NCI-H1436 treated with DMSO at 0.1 percent for 48 hours (cell line): ENCODE measurements around the gene CDH2.

Experiments used
- DNase-seq: peaks from one replicate; lab custom pipeline; 2025; lab: John Stamatoyannopoulos, UW

Gene CDH2

DNA sequence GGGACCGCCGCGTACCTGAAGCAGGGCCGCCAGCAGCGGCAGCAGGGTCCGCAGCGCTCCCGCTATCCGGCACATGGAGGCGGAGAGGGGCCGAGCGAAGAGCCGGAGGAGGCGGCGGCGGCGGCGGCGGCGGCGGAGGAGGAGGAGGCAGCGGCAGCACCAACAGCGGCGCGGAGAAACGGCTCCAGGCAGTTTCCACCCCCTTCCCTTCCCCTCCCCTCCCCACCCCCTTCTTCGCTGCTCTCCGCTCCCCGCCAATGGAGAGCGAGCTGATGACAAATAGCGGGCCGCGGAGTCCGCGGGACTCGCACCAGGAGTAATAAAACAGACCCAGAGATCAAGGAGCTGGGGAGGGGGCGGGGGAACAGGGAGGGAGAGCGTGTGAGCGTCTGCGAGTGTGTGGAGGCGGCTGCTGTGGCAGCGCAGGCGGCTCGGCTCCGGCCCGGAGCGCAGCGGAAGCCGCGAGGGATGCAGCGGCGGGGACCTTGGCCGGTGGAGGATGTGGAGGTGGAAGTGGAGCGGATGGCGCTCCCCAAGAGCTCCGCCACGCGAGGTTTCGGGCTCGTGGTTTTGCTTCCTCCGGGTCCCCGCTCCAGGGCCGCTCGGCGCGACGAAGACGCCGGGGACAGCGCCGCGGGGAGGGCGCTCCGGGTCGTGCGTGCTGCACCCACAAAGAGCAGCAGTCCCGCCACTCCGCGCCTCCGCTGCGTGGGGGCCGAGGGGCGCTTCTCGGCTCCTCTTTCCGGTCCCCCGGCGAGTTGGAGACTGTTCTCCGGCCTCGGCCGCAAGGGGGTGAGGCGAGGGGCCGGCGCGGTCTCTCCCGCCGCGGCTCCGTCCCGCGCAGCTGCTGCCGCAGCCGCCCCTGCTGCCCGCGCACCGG is at the start of gene CDH2:
Gene CDH2 (minus strand): TSS at position 183 of the 880 bp plus-strand sequence. CDS start 108 bp downstream, at position 75.
- DNase-seq = peak; percentile 61

- DNase-seq = no peak
Measured at GRCh38 chr18:28212060-28212459, 35.1 kb upstream of the CDH2 start.

DNA sequence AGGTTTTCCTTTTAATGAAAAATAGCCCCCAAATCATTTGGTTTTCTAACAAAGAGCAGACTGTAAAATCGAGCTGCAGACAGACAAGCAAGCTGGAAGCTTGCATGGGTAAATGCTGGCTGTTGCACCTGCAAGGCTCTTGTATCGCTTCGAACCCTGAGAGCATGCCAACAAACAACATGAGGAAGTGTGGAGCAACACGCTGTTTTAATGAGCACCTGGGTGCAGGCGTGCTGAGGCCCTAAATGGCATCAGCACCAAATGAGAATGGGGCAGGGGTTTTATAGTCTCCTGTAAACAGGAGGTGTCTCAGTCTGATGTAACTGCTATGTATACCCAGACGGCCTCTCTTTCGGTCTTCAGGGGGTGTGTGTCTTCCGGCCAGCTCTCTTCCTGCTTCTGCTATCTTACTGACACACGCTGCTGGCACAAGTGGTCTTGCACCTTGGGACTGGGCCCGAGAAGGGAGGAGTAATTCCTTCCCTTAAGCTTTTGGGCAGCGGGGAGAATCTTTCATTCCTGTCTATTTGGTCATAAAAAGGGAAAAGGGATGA is 31.9 kb upstream of the CDH2 start:
- DNase-seq = no peak

GRCh38 chr18:28208268-28208667 is 31.3 kb upstream of the CDH2 start:
- no peak for DNase-seq

DNA sequence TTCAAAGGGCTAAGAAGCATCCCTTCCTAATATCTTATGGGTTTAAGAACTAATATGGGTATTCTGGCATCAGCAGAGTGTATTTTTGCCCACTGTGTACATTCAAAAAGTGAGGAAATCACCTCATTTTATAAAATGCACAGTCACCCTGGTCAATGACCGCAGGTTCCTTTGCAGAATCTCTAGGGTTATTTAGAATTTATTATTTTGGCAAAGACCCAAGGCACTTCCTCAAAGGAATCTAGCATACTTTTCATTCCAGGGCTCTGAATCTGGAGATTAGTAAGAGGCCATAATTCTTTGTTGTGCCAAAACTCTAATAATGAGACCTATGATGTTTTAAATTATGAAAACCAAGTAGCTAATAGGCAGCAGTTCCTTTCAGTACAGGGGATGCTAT is 27.2 kb upstream of the CDH2 start:
- no peak for DNase-seq

- no peak for DNase-seq
Measured at GRCh38 chr18:28201056-28201455, 24.1 kb upstream of the CDH2 start.

GRCh38 chr18:28198620-28199019 is 21.7 kb upstream of the CDH2 start:
- no peak for DNase-seq

DNA sequence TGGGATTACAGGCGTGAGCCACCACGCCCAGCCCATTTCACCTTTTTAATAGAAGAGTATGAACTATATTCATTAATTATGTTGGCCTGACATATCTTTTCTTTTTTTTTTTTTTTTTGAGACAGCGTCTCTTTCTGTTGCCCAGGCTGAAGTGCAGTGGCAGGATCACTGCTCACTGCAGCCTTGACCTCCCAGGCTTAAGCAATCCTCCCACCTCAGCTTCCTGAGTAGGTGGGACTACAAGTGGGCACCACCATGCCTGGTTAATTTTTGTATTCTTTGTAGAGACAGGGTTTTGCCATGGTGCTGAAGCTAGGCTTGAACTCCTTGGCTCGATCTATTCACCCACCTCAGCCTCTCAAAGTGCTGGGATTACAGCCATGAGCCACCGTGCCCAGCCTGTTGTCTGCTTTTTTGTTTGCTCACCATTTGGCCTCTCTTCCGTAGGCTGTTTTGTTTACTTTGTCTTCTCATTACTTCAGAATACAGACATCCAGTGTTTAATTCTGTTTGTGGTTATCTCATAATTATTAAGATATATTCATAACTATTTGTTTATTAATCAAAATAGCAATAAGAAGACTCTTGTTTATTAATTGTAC is 16.3 kb upstream of the CDH2 start:
- DNase-seq = no peak

DNA sequence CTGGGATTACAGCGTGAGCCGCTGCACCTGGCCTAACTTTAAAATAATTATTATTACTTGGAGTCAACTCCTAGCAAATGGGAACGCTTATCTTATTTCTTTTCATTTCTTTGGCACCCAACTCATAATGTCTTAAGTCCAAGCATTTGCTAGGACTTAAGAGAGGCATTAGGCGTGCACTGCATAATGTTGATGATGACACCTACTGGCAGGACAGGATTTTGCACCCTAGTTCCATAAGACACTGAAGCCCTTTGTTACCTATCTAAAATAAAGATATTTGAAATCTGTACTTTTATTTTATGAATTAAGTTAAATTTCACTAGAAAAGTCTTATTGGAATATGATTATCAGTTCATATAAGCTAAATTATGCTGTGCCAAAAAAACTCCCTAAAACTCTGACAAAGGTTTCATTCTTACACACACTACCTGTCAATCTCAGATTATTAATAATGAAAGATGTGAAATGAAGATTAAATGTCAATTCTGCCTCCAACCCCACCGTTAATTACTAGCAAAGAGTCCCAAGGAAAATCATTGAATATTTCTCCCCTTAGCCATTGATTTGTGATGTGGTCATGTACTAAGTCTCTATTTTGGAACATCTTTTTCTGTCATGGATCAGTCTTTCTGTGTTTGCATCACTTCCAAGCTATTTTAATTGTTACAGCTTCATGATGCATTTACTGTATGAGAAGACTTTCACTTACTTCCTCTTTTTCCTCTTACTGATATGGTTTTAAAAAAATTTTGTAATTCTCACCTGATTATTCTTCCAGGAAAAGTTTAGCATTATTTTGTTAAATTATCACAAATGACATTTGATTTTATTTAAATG is 12.7 kb upstream of the CDH2 start:
- DNase-seq = no peak

DNA sequence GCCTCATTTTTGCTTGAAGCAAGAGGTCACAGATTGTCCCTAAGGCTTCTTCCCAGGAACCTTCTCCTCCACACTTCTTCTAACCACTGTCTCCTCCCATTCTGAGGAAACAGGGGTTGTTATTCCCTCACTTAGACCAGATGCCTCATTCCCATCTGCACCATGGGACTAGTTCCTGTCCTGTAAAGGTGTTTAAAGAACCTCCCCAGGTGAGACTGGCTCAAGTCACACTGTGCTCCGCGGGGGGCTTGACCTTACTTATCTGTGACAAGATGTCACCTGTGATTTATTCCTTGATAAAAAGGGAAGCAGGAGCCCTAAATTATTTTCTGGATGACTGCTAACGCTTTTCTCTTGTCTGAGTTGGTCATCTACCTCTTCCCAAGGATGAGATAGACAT is 8.2 kb upstream of the CDH2 start:
- no peak for DNase-seq

- no peak for DNase-seq
Measured at GRCh38 chr18:28183418-28184078, 6.6 kb upstream of the CDH2 start.

DNA sequence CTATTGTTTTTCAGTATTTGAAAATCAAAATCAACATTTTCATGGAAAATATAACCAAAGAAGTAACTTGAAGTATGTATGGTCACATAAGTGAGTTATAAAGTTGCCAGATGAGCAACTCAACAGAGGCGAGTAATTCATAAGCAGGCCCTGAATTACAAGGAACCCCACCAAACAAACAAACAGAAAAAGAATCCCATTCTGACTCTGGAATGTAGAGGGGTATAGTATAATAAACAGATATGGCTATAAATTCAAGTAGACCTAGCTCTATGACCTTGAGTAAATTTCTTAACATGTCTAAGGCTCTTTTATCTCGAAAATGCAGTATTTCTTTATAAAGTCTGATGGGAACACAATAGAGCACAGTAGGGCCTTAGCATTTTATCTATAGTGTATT is 4.7 kb upstream of the CDH2 start:
- no peak for DNase-seq

GRCh38 chr18:28178720-28179119 is 1.8 kb upstream of the CDH2 start:
- no peak for DNase-seq

GRCh38 chr18:28177828-28178635 is 1.1 kb upstream of the CDH2 start:
- no peak for DNase-seq

GRCh38 chr18:28176698-28176947 is 307 bp downstream of the CDH2 start:
- DNase-seq = no peak

DNA sequence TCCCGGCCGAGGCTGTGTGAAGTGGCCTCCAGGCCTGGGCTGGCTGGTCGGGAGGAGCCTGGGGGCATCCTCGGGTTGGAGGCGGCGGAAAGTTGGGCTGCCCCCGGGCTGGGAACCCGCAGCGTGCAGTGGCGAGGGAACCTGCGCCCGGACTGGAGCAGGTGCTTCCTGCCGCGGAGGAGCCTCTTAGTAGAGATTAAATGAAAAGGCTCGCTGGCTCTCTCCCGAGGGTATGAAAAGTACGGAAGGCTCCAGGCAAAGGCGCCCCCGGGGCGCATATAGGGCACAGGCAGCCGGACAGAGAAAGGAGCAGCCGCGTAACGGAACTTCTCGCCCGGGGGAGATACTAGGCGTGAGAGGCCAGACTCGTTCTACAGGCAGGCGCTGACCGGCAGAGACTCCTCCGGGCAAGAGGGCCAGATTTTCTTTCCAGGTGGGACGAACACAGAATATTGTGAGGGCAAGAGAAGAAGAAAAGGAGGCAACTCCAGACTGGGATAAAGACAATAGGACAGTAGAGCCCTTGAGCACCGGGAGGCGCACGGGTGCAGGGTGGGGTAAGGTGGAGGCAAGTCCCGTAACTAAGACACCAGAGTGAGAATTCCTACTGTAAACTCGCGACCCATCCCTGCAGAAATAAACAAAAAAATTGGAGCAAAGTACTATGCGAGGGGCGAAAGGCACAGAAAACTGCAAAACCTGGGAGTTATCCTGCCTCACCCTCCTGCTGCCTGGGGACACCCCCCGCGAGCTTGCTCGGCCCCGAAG is 816 bp downstream of the CDH2 start:
- DNase-seq = no peak

DNA sequence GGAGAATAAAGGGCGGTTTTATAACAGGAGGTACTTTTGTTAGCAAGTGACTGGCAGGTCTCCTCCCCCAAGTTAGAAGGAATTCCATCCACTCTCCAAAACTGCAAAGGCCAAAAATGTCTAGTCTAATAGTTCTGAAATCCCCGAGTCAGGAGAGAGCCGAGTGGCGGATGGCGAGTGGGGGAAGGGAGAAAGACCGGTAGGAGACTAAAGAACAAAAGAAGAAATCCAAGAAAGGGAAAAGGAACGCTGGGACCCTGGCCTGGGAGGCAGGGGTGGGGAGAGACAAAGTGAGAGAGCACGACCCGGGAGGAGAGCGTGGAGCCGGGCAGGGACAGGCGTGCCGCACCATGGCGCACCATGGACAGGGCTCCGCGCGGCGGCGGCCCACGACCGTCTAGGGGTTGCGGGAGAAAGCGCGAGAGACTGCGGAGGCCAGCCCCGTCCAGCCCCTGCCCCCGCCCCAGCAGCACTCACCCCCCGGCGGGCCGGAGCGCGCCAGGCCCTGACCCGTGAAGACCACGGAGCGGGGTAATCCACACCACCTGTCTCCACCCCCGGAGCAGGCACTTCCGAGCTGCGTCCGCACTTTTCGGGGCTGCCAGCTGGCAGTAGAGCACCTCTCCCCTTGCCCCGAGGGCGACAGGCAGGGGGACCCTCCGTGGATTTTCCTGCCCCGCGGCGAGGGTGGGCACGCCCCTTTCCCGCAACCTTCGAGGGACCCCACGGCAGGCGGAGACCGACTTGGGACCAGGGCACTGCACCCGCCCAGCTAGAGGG is 1.6 kb downstream of the CDH2 start:
- no peak for DNase-seq

- no peak for DNase-seq
Measured at GRCh38 chr18:28174181-28174905, 2.6 kb downstream of the CDH2 start.

DNA sequence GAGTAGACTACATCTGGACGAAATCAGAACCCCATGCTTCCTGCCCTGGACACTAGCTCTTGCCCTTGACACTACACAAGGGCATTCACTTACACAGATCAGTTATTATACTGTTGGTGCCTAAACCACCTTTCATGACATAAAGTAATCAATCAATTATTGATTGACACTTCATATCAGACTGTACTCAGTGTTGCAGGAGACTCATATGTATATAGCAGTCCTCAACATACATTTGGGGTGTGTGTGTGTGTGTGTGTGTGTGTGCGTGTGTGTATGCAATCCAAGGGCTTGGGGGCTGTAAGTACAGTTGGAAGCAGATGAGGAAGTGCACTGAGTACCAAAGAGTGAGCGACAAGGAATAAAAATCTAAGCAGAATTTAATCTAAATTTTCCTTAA is 5.1 kb downstream of the CDH2 start:
- no peak for DNase-seq
